HL-60/S4 (cell line): ENCODE measurements around the gene COA5.

Experiments
- in situ Hi-C: fragments of 300-500 bp; cut with MboI; formaldehyde crosslinking; loops from 2 replicates; pipeline ENCODE4 v1.14.3; 2022; ENCODE audit warnings: low sequenced_read_pairs

The COA5 gene

GRCh38 chr2:98608116-98608961 lies at the start of gene COA5, which contains the start of gene UNC50:
TSS of gene COA5 (minus strand) at chr2:98608512. CDS start at chr2:98608405, 107 bp downstream.
TSS of gene UNC50 (plus strand) at chr2:98608589. CDS start at chr2:98609760, 1,171 bp downstream.
- in situ Hi-C loops = no loop called here

- in situ Hi-C loops = no loop called here
Observed at GRCh38 chr2:98656800-98657199, 48.5 kb upstream of the COA5 start.

- in situ Hi-C loops = no loop called here
Observed at GRCh38 chr2:98654699-98655495, 46.6 kb upstream of the COA5 start.

- in situ Hi-C loops = no loop called here
Observed at GRCh38 chr2:98650998-98651397, 42.7 kb upstream of the COA5 start.

- in situ Hi-C loops = loop anchor here (5.0 to 10.0 kb wide), 2 partner anchors 187 to 415 kb away; no protein-coding TSS in a partner anchor
Observed at GRCh38 chr2:98649992-98650375, 41.7 kb upstream of the COA5 start.

GRCh38 chr2:98649135-98649991 lies 41.1 kb upstream of the COA5 start:
- in situ Hi-C loops = loop anchor here (5.0 to 10.0 kb wide), 2 partner anchors 188 to 415 kb away; no protein-coding TSS in a partner anchor

GRCh38 chr2:98648451-98648850 lies 40.1 kb upstream of the COA5 start:
- in situ Hi-C loops = loop anchor here (5.0 to 10.0 kb wide), 2 partner anchors 189 to 416 kb away; no protein-coding TSS in a partner anchor

GRCh38 chr2:98647636-98648035 lies 39.3 kb upstream of the COA5 start:
- in situ Hi-C loops = loop anchor here (5.0 to 10.0 kb wide), 2 partner anchors 190 to 417 kb away; no protein-coding TSS in a partner anchor

- in situ Hi-C loops = loop anchor here (10.0 kb wide), 1 partner anchor 421 kb away; no protein-coding TSS in a partner anchor
Observed at GRCh38 chr2:98643496-98644100, 35.3 kb upstream of the COA5 start.

- in situ Hi-C loops = no loop called here
Observed at GRCh38 chr2:98637401-98638147, 29.3 kb upstream of the COA5 start.

- in situ Hi-C loops = no loop called here
Observed at GRCh38 chr2:98634406-98635092, 26.2 kb upstream of the COA5 start.

GRCh38 chr2:98632351-98632750 lies 24.0 kb upstream of the COA5 start:
- in situ Hi-C loops = no loop called here

GRCh38 chr2:98623657-98624056 lies 15.3 kb upstream of the COA5 start:
- in situ Hi-C loops = no loop called here

GRCh38 chr2:98617149-98617548 lies 8.8 kb upstream of the COA5 start:
- in situ Hi-C loops = no loop called here

GRCh38 chr2:98615481-98615880 lies 7.2 kb upstream of the COA5 start:
- in situ Hi-C loops = no loop called here

GRCh38 chr2:98614024-98614739 lies 5.9 kb upstream of the COA5 start:
- in situ Hi-C loops = no loop called here

- in situ Hi-C loops = no loop called here
Observed at GRCh38 chr2:98608962-98609604, 771 bp upstream of the COA5 start.

- in situ Hi-C loops = no loop called here
Observed at GRCh38 chr2:98607741-98608115, 584 bp downstream of the COA5 start.
